ENCODE measurements around the gene RASA2. TPM values are rescaled to one million over a fixed set of nuclear protein-coding genes. Genes with fewer than 3 reads are reported as not detected.

Gene RASA2
- total RNA-seq, 1 experiment from 2014 or later = 26.7 TPM

GRCh38 chr3:141442914-141443313 lies 43.9 kb upstream of the RASA2 start:
- intact Hi-C loops (cut with micrococcal nuclease; ENCODE audit: unreplicated experiment) = no loop called here
- TSS peak; percentile 2 for BruUV-seq (replicated peaks)
- Histone ChIP-seq H3K36me3 (ENCODE audit: control insufficient read depth, insufficient read depth, low read length) (peaks cover 3% of the 10 kb centered on the region), H3K4me3 (ENCODE audit: low read depth, low read length) (no peak overlapping the region), H3K4me1 (peaks cover 7% of the 10 kb centered on the region; the same call in 1 of the 2 replicates), H3K9me3 (no peaks in the 10 kb centered on the region), H3K27me3 (replicated peaks; ENCODE audit: control insufficient read depth, insufficient read depth, low read length) (no peaks in the 10 kb centered on the region)
- H3K36me3 Mint-ChIP-seq (ENCODE audit: insufficient read depth, unreplicated experiment) = peaks cover 62% of the 10 kb centered on the region
- H3K27ac Mint-ChIP-seq (ENCODE audit: unreplicated experiment) = no peak overlapping the region
- CTCF ChIA-PET = interaction anchor here (2.1 kb wide), 1 partner anchor 82 kb away, joined by 10 read pairs; no protein-coding TSS in a partner anchor
- no peaks in the 10 kb centered on the region for H3K27me3 Mint-ChIP-seq (ENCODE audit: insufficient read depth, unreplicated experiment)
- H3K4me3 Mint-ChIP-seq (ENCODE audit: unreplicated experiment) = no peak overlapping the region
- H3K9me3 Mint-ChIP-seq (ENCODE audit: unreplicated experiment) = no peaks in the 10 kb centered on the region
- TF ChIP-seq CTCF (IDR thresholded peaks at IDR 0.05; ENCODE audit: insufficient read depth in 1 of 2, low read depth in 1 of 2, low read length in 1 of 2, severe bottlenecking in 1 of 2, unreplicated experiment in 1 of 2) = no peak
- DNase-seq = no peak
- POLR2A ChIA-PET = no interaction called here
- peaks cover 26% of the 10 kb centered on the region for H3K4me1 Mint-ChIP-seq (ENCODE audit: low read depth, unreplicated experiment)

- H3K4me3 Mint-ChIP-seq (ENCODE audit: unreplicated experiment) = no peak overlapping the region
- intact Hi-C loops (cut with micrococcal nuclease; ENCODE audit: unreplicated experiment) = no loop called here
- peaks cover 50% of the 10 kb centered on the region for H3K36me3 Mint-ChIP-seq (ENCODE audit: insufficient read depth, unreplicated experiment)
- H3K36me3 ChIP-seq (ENCODE audit: control insufficient read depth, insufficient read depth, low read length) = peaks cover 3% of the 10 kb centered on the region
- ChIA-PET POLR2A (interaction anchor here (0.7 kb wide), 1 partner anchor 43 kb away, joined by 3 read pairs; no protein-coding TSS in a partner anchor), CTCF (no interaction called here)
- H3K27me3 ChIP-seq (replicated peaks; ENCODE audit: control insufficient read depth, insufficient read depth, low read length) = no peaks in the 10 kb centered on the region
- H3K4me1 ChIP-seq = peaks cover 7% of the 10 kb centered on the region; the same call in 1 of the 2 replicates
- H3K9me3 Mint-ChIP-seq (ENCODE audit: unreplicated experiment) = no peaks in the 10 kb centered on the region
- no peak overlapping the region for H3K4me3 ChIP-seq (ENCODE audit: low read depth, low read length)
- TF ChIP-seq CTCF (IDR thresholded peaks at IDR 0.05; ENCODE audit: insufficient read depth in 1 of 2, low read depth in 1 of 2, low read length in 1 of 2, severe bottlenecking in 1 of 2, unreplicated experiment in 1 of 2) = no peak
- no peak for DNase-seq
- H3K27ac Mint-ChIP-seq (ENCODE audit: unreplicated experiment) = no peak overlapping the region
- BruUV-seq (replicated peaks) = no TSS peak
- no peaks in the 10 kb centered on the region for H3K9me3 ChIP-seq
- peaks cover 14% of the 10 kb centered on the region for H3K4me1 Mint-ChIP-seq (ENCODE audit: low read depth, unreplicated experiment)
- H3K27me3 Mint-ChIP-seq (ENCODE audit: insufficient read depth, unreplicated experiment) = no peaks in the 10 kb centered on the region
Measured at GRCh38 chr3:141444586-141445285, 42.1 kb upstream of the RASA2 start.

GRCh38 chr3:141445990-141446389 lies 40.8 kb upstream of the RASA2 start:
- H3K9me3 Mint-ChIP-seq (ENCODE audit: unreplicated experiment) = no peaks in the 10 kb centered on the region
- H3K4me3 ChIP-seq (ENCODE audit: low read depth, low read length) = no peak overlapping the region
- H3K4me1 ChIP-seq = peaks cover 10% of the 10 kb centered on the region; the same call in 1 of the 2 replicates
- peaks cover 11% of the 10 kb centered on the region for H3K4me1 Mint-ChIP-seq (ENCODE audit: low read depth, unreplicated experiment)
- no peak for DNase-seq
- no peak for TF ChIP-seq CTCF (IDR thresholded peaks at IDR 0.05; ENCODE audit: insufficient read depth in 1 of 2, low read depth in 1 of 2, low read length in 1 of 2, severe bottlenecking in 1 of 2, unreplicated experiment in 1 of 2)
- intact Hi-C loops (cut with micrococcal nuclease; ENCODE audit: unreplicated experiment) = no loop called here
- H3K27me3 Mint-ChIP-seq (ENCODE audit: insufficient read depth, unreplicated experiment) = no peaks in the 10 kb centered on the region
- BruUV-seq (replicated peaks) = no TSS peak
- H3K36me3 Mint-ChIP-seq (ENCODE audit: insufficient read depth, unreplicated experiment) = peaks cover 50% of the 10 kb centered on the region
- H3K4me3 Mint-ChIP-seq (ENCODE audit: unreplicated experiment) = no peak overlapping the region
- no peaks in the 10 kb centered on the region for H3K27me3 ChIP-seq (replicated peaks; ENCODE audit: control insufficient read depth, insufficient read depth, low read length)
- POLR2A ChIA-PET = no interaction called here
- no peaks in the 10 kb centered on the region for H3K9me3 ChIP-seq
- peaks cover 3% of the 10 kb centered on the region for H3K36me3 ChIP-seq (ENCODE audit: control insufficient read depth, insufficient read depth, low read length)
- H3K27ac Mint-ChIP-seq (ENCODE audit: unreplicated experiment) = no peak overlapping the region
- CTCF ChIA-PET = no interaction called here

All from Caco-2 (cell line).